Activated naive CD8-positive, alpha-beta T cell treated with anti-CD3 and anti-CD28 coated beads for 36 hours (primary cell): ENCODE measurements around the gene AHSP. TPM values are rescaled to one million over a fixed set of nuclear protein-coding genes. Genes with fewer than 3 reads are reported as not detected.
"Not testable (repeated sequence)": the region's sequence is repeated elsewhere in the genome, so short reads cannot be mapped to it uniquely, and the experiment has no call there.

Source experiments
- DNase-seq: peaks from one replicate; pipeline ENCODE4 v3.0.0; 2021
- H3K27ac Mint-ChIP-seq: one replicate; pipeline ENCODE4 v1.8.0; 2022; ENCODE audit warnings: mild to moderate bottlenecking, moderate library complexity, mixed read lengths
- H3K27me3 Mint-ChIP-seq: one replicate; pipeline ENCODE4 v1.8.0; 2022; ENCODE audit warnings: mild to moderate bottlenecking, mixed read lengths
- H3K36me3 Mint-ChIP-seq: one replicate; pipeline ENCODE4 v1.8.0; 2021; ENCODE audit warnings: mild to moderate bottlenecking, mixed read lengths
- H3K4me1 Mint-ChIP-seq: one replicate; pipeline ENCODE4 v1.8.0; 2021; ENCODE audit warnings: mixed read lengths
- H3K4me3 Mint-ChIP-seq: one replicate; pipeline ENCODE4 v1.8.0; 2022; ENCODE audit warnings: mild to moderate bottlenecking, moderate library complexity, mixed read lengths
- H3K9me3 Mint-ChIP-seq: one replicate; pipeline ENCODE4 v1.8.0; 2022; ENCODE audit warnings: mixed read lengths
- total RNA-seq, 2 experiments: library from RNA; stranded (reverse); gene quantifications; one replicate each; pipeline ENCODE4 v1.2.3, GENCODE V29; 2021

The AHSP gene
- total RNA-seq, 2 experiments from 2014 or later: not detected

- DNase-seq: no peak
- Mint-ChIP-seq H3K4me3 (no peak overlapping the region), H3K27me3 (no peaks in the 10 kb centered on the region), H3K27ac (no peak overlapping the region), H3K36me3 (peaks cover 6% of the 10 kb centered on the region), H3K4me1 (peaks cover 3% of the 10 kb centered on the region), H3K9me3 (no peaks in the 10 kb centered on the region)
Measured at GRCh38 chr16:31489616-31490584, 37.8 kb upstream of the AHSP start.

- peaks cover 6% of the 10 kb centered on the region for H3K36me3 Mint-ChIP-seq
- no peak overlapping the region for H3K4me3 Mint-ChIP-seq
- H3K27ac Mint-ChIP-seq: no peak overlapping the region
Measured at GRCh38 chr16:31491778-31492418, 35.8 kb upstream of the AHSP start.

GRCh38 chr16:31493506-31494125 is 34.1 kb upstream of the AHSP start:
- H3K9me3 Mint-ChIP-seq: no peaks in the 10 kb centered on the region
- H3K4me3 Mint-ChIP-seq: no peak overlapping the region
- no peaks in the 10 kb centered on the region for H3K27me3 Mint-ChIP-seq
- peaks cover 6% of the 10 kb centered on the region for H3K36me3 Mint-ChIP-seq
- H3K27ac Mint-ChIP-seq: no peak overlapping the region
- no peak for DNase-seq
- no peaks in the 10 kb centered on the region for H3K4me1 Mint-ChIP-seq

More at GRCh38 chr16:31491778-31492418, 35.8 kb upstream of the AHSP start:
- no peak for DNase-seq
- H3K4me1 Mint-ChIP-seq: peaks cover 3% of the 10 kb centered on the region
- no peaks in the 10 kb centered on the region for H3K9me3 Mint-ChIP-seq
- no peaks in the 10 kb centered on the region for H3K27me3 Mint-ChIP-seq

DNA sequence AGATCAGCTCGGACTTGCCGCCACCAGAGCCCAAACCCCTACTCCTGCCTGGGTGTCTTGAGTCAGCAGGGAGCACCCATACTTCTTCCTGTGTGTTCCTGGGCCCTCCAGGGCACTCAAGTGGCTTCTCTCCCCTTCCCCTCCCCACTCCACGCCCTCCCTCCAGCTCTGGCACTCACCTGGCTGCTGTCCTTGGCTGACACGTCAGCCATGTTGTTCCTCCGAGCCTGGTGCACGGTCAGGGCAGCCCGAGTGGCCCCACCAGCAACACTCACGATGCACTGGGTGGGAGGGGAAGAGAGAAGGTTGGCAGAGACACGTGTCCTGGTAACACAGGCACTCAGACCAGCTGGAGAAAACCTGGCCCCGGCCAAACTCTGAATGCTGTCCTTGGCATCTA is 31.0 kb upstream of the AHSP start:
- DNase-seq: no peak
- H3K27ac Mint-ChIP-seq: no peak overlapping the region
- H3K9me3 Mint-ChIP-seq: no peaks in the 10 kb centered on the region
- peaks cover 5% of the 10 kb centered on the region for H3K36me3 Mint-ChIP-seq
- peaks cover 5% of the 10 kb centered on the region for H3K4me1 Mint-ChIP-seq
- H3K27me3 Mint-ChIP-seq: no peaks in the 10 kb centered on the region
- H3K4me3 Mint-ChIP-seq: no peak overlapping the region

DNA sequence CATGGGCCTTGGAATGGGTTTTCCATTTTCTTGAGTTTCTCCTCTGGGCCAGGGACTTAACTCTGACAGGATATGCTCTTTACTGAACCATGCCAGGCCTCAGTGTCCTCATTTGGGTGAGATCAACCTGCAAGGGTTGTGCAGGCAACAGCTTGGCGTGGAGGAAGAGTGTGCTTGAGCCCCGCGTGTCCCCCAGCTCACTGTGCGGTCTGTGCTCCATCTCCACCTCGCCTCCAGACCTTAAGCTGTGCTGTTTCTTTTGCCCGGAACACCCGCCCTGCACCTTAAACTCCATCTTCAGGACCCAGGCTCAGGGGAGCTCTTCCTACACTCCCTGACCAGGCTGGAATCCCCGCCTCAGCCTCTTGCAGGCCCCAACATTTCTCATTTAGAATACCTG is 29.2 kb upstream of the AHSP start:
- Mint-ChIP-seq H3K27ac (no peak overlapping the region), H3K27me3 (no peaks in the 10 kb centered on the region), H3K4me3 (no peak overlapping the region), H3K9me3 (no peaks in the 10 kb centered on the region), H3K4me1 (peaks cover 9% of the 10 kb centered on the region), H3K36me3 (peaks cover 2% of the 10 kb centered on the region)
- DNase-seq: no peak

DNA sequence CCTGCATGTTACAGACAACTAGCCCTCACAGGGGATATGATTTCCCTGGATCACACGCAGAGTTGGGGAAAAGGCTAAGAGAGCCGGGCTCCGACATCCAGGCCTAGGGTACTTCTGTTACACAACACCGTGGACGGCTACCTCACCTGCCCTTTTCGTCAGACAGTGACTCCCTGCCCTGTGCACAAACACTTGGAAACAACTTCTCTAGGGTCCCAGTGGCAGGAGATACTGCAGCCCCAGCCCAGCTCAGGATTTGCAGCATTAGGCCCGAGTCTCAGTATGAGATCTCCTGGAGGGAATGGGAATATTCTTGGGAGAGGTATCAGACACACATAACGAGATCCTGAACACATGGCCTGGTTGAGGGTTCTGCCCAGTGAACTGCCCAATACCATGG is 27.8 kb upstream of the AHSP start:
- Mint-ChIP-seq H3K9me3 (no peaks in the 10 kb centered on the region), H3K4me3 (no peak overlapping the region)

GRCh38 chr16:31501226-31501965 is 26.3 kb upstream of the AHSP start:
- Mint-ChIP-seq H3K4me3 (no peak overlapping the region), H3K27me3 (no peaks in the 10 kb centered on the region), H3K36me3 (peaks cover 13% of the 10 kb centered on the region), H3K9me3 (no peaks in the 10 kb centered on the region), H3K4me1 (peaks cover 30% of the 10 kb centered on the region), H3K27ac (no peak overlapping the region)
- no peak for DNase-seq

More for the DNA sequence above, 27.8 kb upstream of the AHSP start:
- no peak for DNase-seq
- H3K27ac Mint-ChIP-seq: no peak overlapping the region
- no peaks in the 10 kb centered on the region for H3K27me3 Mint-ChIP-seq
- peaks cover 16% of the 10 kb centered on the region for H3K4me1 Mint-ChIP-seq
- H3K36me3 Mint-ChIP-seq: peaks cover 7% of the 10 kb centered on the region

- DNase-seq: no peak
- Mint-ChIP-seq H3K27me3 (no peaks in the 10 kb centered on the region), H3K4me1 (peaks cover 34% of the 10 kb centered on the region), H3K36me3 (peaks cover 13% of the 10 kb centered on the region), H3K27ac (no peak overlapping the region), H3K9me3 (no peaks in the 10 kb centered on the region), H3K4me3 (no peak overlapping the region)
Measured at GRCh38 chr16:31501966-31502348, 25.7 kb upstream of the AHSP start.

GRCh38 chr16:31502981-31503380 is 24.7 kb upstream of the AHSP start:
- Mint-ChIP-seq H3K27ac (peak overlapping the region; percentile 62), H3K27me3 (no peaks in the 10 kb centered on the region), H3K36me3 (peaks cover 13% of the 10 kb centered on the region), H3K9me3 (no peaks in the 10 kb centered on the region), H3K4me3 (no peak overlapping the region), H3K4me1 (peaks cover 39% of the 10 kb centered on the region)
- no peak for DNase-seq

- not testable (repeated sequence) for H3K27ac Mint-ChIP-seq, H3K9me3 Mint-ChIP-seq, H3K4me3 Mint-ChIP-seq, H3K27me3 Mint-ChIP-seq, DNase-seq
- Mint-ChIP-seq H3K4me1 (peaks cover 39% of the 10 kb centered on the region), H3K36me3 (peaks cover 13% of the 10 kb centered on the region)
Measured at GRCh38 chr16:31503555-31503954, 24.1 kb upstream of the AHSP start.

GRCh38 chr16:31504159-31504558 is 23.5 kb upstream of the AHSP start:
- H3K4me1 Mint-ChIP-seq: peaks cover 44% of the 10 kb centered on the region
- no peak for DNase-seq
- H3K4me3 Mint-ChIP-seq: no peak overlapping the region
- H3K9me3 Mint-ChIP-seq: no peaks in the 10 kb centered on the region
- no peak overlapping the region for H3K27ac Mint-ChIP-seq
- no peaks in the 10 kb centered on the region for H3K27me3 Mint-ChIP-seq
- H3K36me3 Mint-ChIP-seq: peaks cover 10% of the 10 kb centered on the region

- Mint-ChIP-seq H3K4me3 (peak overlapping the region; percentile 47), H3K27ac (peak overlapping the region; percentile 77), H3K27me3 (no peaks in the 10 kb centered on the region), H3K4me1 (peaks cover 51% of the 10 kb centered on the region), H3K36me3 (peaks cover 10% of the 10 kb centered on the region), H3K9me3 (peaks cover 2% of the 10 kb centered on the region)
- no peak for DNase-seq
Measured at GRCh38 chr16:31505483-31505882, 22.2 kb upstream of the AHSP start.

DNA sequence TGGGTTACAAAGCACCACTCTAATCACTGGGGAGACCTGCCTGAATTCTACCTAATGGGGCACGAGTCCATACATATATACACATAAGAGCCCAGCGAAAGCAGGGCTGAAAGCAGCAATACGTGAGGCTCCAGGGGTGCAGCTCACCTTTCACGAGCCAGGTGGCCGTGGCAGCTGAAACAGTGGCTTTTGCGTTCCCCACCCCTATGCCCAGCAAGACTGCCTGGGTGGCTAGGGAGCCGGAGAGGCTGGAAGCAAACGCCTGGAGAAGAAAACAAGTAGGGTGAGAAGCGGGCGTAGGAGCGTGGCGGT is 20.1 kb upstream of the AHSP start:
- H3K27me3 Mint-ChIP-seq: no peaks in the 10 kb centered on the region
- peaks cover 10% of the 10 kb centered on the region for H3K36me3 Mint-ChIP-seq
- H3K9me3 Mint-ChIP-seq: peaks cover 3% of the 10 kb centered on the region
- peak overlapping the region; percentile 94 for H3K4me3 Mint-ChIP-seq
- no peak for DNase-seq
- peaks cover 50% of the 10 kb centered on the region for H3K4me1 Mint-ChIP-seq
- H3K27ac Mint-ChIP-seq: peak overlapping the region; percentile 97

GRCh38 chr16:31507929-31508705 is 19.6 kb upstream of the AHSP start, which contains the start of gene RUSF1:
RUSF1 (minus strand) TSS chr16:31508391; CDS start chr16:31508373, 18 bp downstream.
- Mint-ChIP-seq H3K27ac (peak within 1 kb of the TSS; percentile 97), H3K4me3 (peak within 1 kb of the TSS; percentile 94), H3K9me3 (peaks cover 3% of the 10 kb centered on the region), H3K27me3 (no peaks in the 10 kb centered on the region), H3K36me3 (peaks cover 10% of the 10 kb centered on the region), H3K4me1 (peaks cover 47% of the 10 kb centered on the region)
- DNase-seq: peak; percentile 89
